ENCODE measurements around the gene MLLT6. TPM values are rescaled to one million over a fixed set of nuclear protein-coding genes. Genes with fewer than 3 reads are reported as not detected.
A peak's percentile ranks its signal among the peaks of the same experiment; 100 is the strongest.

MLLT6 gene
- total and polyA plus RNA-seq, 2 of the 13 experiments (the other 11 are each of a cell fraction or from before 2014, with no cell fraction given), result 50.7 to 69.5 TPM

GRCh38 chr17:38674749-38675615, 30.1 kb upstream of the MLLT6 start, which contains the start of gene EPOP (continued):
- TF ChIP-seq, protein P1, sequence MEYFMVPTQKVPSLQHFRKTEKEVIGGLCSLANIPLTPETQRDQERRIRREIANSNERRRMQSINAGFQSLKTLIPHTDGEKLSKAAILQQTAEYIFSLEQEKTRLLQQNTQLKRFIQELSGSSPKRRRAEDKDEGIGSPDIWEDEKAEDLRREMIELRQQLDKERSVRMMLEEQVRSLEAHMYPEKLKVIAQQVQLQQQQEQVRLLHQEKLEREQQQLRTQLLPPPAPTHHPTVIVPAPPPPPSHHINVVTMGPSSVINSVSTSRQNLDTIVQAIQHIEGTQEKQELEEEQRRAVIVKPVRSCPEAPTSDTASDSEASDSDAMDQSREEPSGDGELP (IDR thresholded peaks at IDR 0.05; ENCODE audit: borderline replicate concordance, low read depth), result peak; percentile 54; the same call in 1 of the 2 replicates
- no peak for TF ChIP-seq SMC3 (IDR thresholded peaks at IDR 0.05; ENCODE audit: low read length)
- no peak; the same call in 1 of the 2 replicates for TF ChIP-seq RNF2 (conservative IDR thresholded peaks at IDR 0.05; ENCODE audit: low read depth)
- TF ChIP-seq ZNF558 (CRISPR knock-in tag; IDR thresholded peaks at IDR 0.05; ENCODE audit: borderline replicate concordance), result no peak
- no peak for TF ChIP-seq RBAK (CRISPR knock-in tag; IDR thresholded peaks at IDR 0.05)
- TF ChIP-seq ONECUT2 (CRISPR knock-in tag; IDR thresholded peaks at IDR 0.05), result peak; percentile 70; the same call in 1 of the 2 replicates
- no peak for TF ChIP-seq SMAD9 (CRISPR knock-in tag; IDR thresholded peaks at IDR 0.05)
- TF ChIP-seq SNAI1 (CRISPR knock-in tag; IDR thresholded peaks at IDR 0.05; ENCODE audit: borderline replicate concordance), result no peak; the same call in 1 of the 2 replicates
- peak; percentile 89 for TF ChIP-seq ZSCAN21 (CRISPR knock-in tag; IDR thresholded peaks at IDR 0.05; ENCODE audit: borderline replicate concordance)
- no peak for TF ChIP-seq ZNF513 (CRISPR knock-in tag; conservative IDR thresholded peaks at IDR 0.05)
- TF ChIP-seq CSRNP1 (CRISPR knock-in tag; IDR thresholded peaks at IDR 0.05), result peak; percentile 97; the same call in 1 of the 2 replicates
- peak; percentile 97 for TF ChIP-seq ZNF772 (CRISPR knock-in tag; IDR thresholded peaks at IDR 0.05)
- no peak for TF ChIP-seq SYNCRIP (IDR thresholded peaks at IDR 0.05; ENCODE audit: insufficient read depth, low read depth, low read length)
- TF ChIP-seq, protein P2, sequence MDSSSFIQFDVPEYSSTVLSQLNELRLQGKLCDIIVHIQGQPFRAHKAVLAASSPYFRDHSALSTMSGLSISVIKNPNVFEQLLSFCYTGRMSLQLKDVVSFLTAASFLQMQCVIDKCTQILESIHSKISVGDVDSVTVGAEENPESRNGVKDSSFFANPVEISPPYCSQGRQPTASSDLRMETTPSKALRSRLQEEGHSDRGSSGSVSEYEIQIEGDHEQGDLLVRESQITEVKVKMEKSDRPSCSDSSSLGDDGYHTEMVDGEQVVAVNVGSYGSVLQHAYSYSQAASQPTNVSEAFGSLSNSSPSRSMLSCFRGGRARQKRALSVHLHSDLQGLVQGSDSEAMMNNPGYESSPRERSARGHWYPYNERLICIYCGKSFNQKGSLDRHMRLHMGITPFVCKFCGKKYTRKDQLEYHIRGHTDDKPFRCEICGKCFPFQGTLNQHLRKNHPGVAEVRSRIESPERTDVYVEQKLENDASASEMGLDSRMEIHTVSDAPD (CRISPR knock-in tag; IDR thresholded peaks at IDR 0.05), result peak; percentile 78; the same call in 1 of the 2 replicates
- TF ChIP-seq ZNF737 (CRISPR knock-in tag; IDR thresholded peaks at IDR 0.05; ENCODE audit: borderline replicate concordance), result no peak
- TF ChIP-seq, protein P3, sequence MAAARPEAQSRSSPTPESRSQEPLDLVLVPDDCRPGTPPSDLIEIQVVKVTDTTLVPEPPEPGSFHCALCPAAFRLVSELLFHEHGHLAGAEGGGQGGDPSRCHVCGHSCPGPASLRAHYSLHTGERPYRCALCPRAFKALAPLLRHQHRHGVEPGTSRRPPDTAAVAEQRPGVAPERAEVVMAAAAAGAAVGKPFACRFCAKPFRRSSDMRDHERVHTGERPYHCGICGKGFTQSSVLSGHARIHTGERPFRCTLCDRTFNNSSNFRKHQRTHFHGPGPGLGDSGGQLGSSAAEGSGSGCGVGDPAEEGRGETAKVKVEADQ (CRISPR knock-in tag; IDR thresholded peaks at IDR 0.05; ENCODE audit: borderline replicate concordance), result peak; percentile 76; the same call in 1 of the 2 replicates
- TF ChIP-seq, protein P4, sequence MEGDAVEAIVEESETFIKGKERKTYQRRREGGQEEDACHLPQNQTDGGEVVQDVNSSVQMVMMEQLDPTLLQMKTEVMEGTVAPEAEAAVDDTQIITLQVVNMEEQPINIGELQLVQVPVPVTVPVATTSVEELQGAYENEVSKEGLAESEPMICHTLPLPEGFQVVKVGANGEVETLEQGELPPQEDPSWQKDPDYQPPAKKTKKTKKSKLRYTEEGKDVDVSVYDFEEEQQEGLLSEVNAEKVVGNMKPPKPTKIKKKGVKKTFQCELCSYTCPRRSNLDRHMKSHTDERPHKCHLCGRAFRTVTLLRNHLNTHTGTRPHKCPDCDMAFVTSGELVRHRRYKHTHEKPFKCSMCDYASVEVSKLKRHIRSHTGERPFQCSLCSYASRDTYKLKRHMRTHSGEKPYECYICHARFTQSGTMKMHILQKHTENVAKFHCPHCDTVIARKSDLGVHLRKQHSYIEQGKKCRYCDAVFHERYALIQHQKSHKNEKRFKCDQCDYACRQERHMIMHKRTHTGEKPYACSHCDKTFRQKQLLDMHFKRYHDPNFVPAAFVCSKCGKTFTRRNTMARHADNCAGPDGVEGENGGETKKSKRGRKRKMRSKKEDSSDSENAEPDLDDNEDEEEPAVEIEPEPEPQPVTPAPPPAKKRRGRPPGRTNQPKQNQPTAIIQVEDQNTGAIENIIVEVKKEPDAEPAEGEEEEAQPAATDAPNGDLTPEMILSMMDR (CRISPR knock-in tag; IDR thresholded peaks at IDR 0.05), result 0 out of 2 replicates have a peak, but pooled peaks have one; percentile 8
- no peak for TF ChIP-seq POLR2AphosphoS2 (IDR thresholded peaks at IDR 0.05; ENCODE audit: low read depth, low read length)
- no peak for TF ChIP-seq HDAC6 (IDR thresholded peaks at IDR 0.05; ENCODE audit: low read depth, low read length)
- TF ChIP-seq CHCHD3 (CRISPR knock-in tag; IDR thresholded peaks at IDR 0.05), result peak; percentile 92

All from HepG2 (cell line).